Stimulated activated CD8-positive, alpha-beta memory T cell treated with anti-CD3 and anti-CD28 coated beads, Interleukin-7, amount 100 ng/mL, for 48 hours (primary cell): ENCODE measurements around the gene FRY.
"Not testable (repeated sequence)": the region's sequence is repeated elsewhere in the genome, so short reads cannot be mapped to it uniquely, and the experiment has no call there.

ENCODE experiments used
- DNase-seq, 2 donors: peaks; one replicate each; pipeline ENCODE4 v3.0.0-alpha.2; 2020; ENCODE audit warnings: low read depth in 1 of 2; ENCODE audit errors: extremely low read depth in 1 of 2

Gene FRY

GRCh38 chr13:32040052-32040642, 8.6 kb downstream of the FRY start:
- no peak for DNase-seq

GRCh38 chr13:32040689-32041088, 9.1 kb downstream of the FRY start:
- no peak for DNase-seq

GRCh38 chr13:32041429-32041828, 9.9 kb downstream of the FRY start:
- DNase-seq, result no peak

- no peak for DNase-seq
Measured at GRCh38 chr13:32042551-32042950, 11.0 kb downstream of the FRY start.

DNA sequence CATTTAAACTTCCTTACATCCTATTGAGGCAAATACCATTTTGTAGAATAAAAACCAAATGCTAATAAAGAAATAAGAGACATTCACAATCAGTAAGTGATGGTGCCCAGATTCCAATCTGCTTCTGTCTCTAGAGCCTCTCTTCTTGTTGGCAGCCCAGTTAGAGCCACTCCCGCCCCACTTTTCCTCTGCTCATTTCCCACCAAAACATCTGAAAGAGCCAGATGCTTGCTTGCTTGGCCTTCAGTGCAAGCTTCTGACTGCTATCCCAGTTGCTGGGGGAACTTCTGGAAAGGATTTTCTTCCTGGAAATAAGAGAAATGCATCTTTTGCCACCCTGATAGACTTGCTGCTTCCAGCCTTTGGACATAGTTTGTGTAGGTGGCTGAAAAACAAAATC, 12.9 kb downstream of the FRY start:
- DNase-seq, result no peak

DNA sequence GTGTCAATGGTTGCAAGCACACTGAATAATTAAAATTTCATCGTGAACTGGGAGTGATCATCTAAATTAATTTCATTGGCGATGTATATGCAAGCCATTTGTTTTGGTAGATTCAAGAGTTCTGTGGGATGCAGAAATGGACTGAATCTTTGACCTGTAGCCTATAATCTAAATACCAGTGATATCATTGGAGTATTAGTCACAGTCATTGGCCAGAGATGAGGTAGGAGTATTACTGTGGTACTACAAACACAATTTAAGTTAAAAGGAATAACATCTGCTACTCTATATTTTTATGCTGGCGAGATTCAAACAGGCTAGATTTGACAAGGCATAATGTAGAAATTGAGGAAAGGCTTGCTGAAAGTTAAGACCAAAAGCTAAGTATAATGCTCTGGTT, 14.0 kb downstream of the FRY start:
- no peak for DNase-seq

DNA sequence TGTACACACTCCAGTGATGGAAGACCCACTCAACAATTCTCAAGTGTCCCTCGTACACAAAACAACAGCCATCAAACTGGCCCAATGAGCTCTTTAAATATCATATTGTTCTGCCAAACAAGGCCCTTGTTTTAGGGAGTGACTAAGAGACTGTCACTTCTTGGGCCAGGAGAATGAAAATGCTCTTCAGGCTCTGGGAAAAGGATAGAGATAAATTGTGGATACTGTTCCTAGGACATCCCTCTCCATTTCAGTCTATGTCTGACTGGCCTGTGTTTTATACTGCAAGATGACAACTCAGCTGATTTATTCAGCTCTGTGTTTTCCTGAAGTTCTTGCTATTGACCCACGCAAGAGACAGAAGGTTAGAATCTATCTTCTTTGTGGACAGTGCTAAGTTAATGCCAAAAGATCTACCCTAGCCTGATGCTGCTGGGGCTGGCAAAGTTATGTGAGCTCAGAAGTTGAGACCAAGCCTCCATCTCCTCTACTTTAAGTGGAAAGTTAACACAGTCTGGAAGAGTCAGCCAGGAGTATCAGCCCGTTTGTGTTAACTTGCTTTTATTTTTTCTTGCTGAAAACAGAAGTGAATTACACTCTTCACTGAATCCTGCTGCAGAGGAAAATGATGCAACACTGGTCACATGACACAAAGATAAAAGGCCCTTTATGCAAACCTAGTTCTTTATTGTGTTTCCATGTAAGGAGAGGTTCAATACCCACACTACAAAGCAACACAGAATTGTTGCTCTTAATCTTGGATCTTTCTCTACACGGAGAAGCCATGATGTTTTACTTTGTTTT, 14.6 kb downstream of the FRY start:
- no peak for DNase-seq

DNA sequence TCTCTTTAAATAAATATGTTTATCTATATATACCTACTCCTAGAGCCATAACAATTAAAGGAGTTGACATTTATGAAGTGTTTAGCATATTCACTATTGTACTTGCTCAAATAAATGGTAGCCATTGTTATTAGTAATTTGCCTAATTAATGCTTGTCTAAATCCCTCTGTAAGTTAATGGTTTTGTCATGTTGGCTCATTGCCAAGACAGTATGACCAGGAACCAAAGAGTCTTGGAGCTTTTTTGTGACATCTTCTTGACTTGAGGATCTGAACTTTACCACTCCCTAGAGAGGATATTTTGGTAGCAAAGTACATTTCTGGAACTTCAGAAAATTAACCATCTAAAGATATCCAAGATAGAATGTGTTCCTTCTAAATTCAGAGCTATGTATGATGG, 15.5 kb downstream of the FRY start:
- no peak for DNase-seq

GRCh38 chr13:32047793-32048192, 16.2 kb downstream of the FRY start:
- no peak for DNase-seq

DNA sequence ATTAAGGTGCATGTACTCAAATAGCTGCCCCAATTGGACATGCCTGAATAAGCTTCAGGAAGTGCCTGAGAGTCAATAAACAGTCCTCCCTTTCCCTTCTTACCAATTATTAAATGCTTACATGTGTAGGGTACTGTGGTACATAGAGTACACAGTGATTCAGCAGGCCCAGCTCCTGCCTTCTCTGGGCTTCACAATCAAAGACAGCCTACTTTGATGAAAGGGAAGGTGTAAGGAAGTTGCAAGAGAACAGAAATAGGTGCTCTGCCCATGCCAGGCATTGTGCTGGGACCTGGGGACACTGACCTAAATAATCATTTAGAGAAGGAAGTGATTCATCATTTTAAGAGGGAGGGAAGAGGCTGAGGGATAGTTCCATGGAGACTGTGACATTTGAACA, 17.2 kb downstream of the FRY start:
- no peak for DNase-seq

- DNase-seq, result no peak
Measured at GRCh38 chr13:32051156-32051555, 19.6 kb downstream of the FRY start.

GRCh38 chr13:32056316-32056715, 24.7 kb downstream of the FRY start:
- no peak for DNase-seq

- not testable (repeated sequence) for DNase-seq
Measured at GRCh38 chr13:32057325-32057724, 25.8 kb downstream of the FRY start.

GRCh38 chr13:32059511-32059984, 28.0 kb downstream of the FRY start:
- no peak for DNase-seq

DNA sequence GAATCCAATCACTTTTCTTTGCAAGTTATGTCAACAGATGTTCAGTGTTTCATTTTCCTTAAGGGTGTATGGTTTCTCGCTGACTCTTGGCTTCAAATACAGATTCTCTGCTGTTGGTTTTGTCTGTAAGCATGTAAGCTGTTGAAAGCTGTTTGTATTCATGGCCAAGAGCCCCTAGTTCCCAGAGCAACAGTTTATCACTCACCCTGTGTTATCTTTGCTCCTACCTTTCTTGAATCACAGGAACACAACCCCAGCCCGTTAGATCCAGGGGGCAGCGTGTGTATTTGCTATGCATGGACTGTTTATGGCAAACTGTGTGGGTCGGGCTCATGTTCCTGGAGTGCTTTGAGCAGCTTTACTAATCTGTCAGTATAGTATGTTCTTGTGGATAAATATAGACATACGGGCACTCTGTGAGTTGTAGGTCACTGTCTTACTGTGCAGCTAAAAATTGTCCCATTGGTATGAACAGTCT, 28.9 kb downstream of the FRY start:
- DNase-seq, result no peak

- no peak for DNase-seq
Measured at GRCh38 chr13:32063619-32064233, 32.2 kb downstream of the FRY start.

DNA sequence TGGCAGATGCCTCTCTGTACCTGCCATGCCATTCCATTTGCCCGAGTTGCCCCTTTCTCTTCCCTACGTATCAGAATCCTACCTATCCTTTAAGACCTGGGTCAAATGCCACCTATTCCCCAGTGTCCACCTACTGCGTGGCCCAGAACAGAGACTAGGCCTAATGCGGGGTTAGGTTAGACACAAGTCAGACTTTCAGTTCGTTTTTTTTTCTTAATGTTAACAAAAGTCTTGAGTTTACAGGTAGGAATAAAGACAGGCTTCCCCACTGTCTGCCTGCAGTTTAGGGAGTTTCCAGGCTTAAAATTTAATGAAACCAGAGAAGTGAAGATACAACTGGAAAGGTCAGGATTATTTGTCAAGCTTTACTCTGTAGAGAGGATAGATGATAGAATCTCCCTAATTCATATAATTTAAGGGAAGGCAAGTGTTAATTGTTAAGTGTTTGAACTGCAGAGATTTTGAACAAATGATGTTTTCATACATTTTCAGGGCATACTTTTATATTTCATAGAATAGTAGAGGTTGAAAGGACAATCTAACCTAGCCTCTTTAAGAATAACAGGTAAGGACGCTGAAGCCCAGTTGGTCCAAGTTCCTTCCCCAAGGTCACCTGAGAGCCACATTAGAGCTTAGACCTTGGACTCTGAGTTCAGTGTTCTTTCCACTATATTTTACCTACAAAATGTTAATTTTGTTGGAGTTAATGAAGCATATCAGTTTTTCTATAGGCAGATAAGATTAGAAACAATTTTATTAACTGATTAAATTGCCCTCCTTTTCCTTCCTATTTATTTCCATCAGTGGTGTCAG, 35.8 kb downstream of the FRY start:
- no peak for DNase-seq

- no peak for DNase-seq
Measured at GRCh38 chr13:32068255-32068654, 36.7 kb downstream of the FRY start.

DNA sequence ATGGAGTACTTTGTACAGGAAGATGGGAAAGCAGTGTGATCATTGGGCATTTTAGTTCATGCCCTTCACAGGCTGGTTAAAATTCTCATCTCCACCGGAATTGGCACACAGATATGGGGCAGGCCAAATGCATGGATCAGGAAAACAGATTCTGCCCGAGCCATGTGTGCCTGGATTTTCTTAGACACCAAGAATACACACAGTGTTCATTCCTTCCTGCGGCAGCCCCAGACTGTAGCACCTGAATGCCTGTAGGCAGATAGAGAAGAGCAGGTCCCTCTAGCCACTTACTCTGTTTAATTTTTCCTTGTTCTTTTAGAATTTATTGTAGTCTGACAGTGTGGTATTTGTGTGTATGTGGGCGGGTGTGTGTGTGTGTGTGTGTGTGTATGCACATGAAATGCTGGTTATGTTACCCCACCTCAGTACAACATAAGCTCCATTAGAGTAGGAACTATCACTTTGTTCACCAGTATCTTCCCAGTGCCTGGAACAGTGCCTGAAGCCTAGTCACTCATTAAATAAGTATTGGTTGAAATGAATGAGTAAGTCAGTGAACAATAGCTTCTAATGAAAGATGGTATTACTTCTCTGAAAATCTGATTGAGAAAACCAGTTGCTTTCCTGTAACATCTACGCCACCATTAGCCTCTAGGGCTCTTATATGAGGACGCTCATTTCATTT, 41.7 kb downstream of the FRY start:
- no peak for DNase-seq

- no peak for DNase-seq
Measured at GRCh38 chr13:32075170-32075851, 43.7 kb downstream of the FRY start.
